K562 (cell line): Measurements from ENCODE around the gene HNRNPA2B1. TPM values are rescaled to one million over a fixed set of nuclear protein-coding genes. Genes with fewer than 3 reads are reported as not detected.

Experiments used
- CREBBP ChIP-seq: IDR thresholded peaks from one replicate; pipeline ENCODE4 v1.6.1; 2012; ENCODE audit warnings: low read depth, mild to moderate bottlenecking, control low read depth, inconsistent platforms, low read length
- CXXC5 ChIP-seq: fragments of 250-450 bp; sonication (Bioruptor Pico); IDR thresholded peaks from 2 replicates; pipeline ENCODE4 v1.8.0; 2022; ENCODE audit warnings: inconsistent platforms, mild to moderate bottlenecking, moderate library complexity
- ETV6 ChIP-seq, 3 experiments: fragments of 150-350 bp in 1 of 3; sonication (generic) in 1 of 3; formaldehyde crosslinking in 1 of 3; IDR thresholded peaks; 2 replicates each; pipeline versions ENCODE4 v1.6.1 to v1.8.0; 2014 to 2022; ENCODE audit warnings: borderline replicate concordance in 2 of 3, low read depth in 2 of 3, antibody characterized with exemption in 1 of 3, low read length in 1 of 3, mild to moderate bottlenecking in 1 of 3, missing genetic modification reagents in 1 of 3
- FIP1L1 ChIP-seq: fragments of 200-400 bp; formaldehyde crosslinking; IDR thresholded peaks from 2 replicates; pipeline ENCODE4 v1.6.1; 2018; ENCODE audit warnings: mild to moderate bottlenecking, low read depth, low read length; ENCODE audit not compliant: poor library complexity, severe bottlenecking
- GABPB2 ChIP-seq: fragments of 250-450 bp; sonication (Bioruptor Pico); conservative IDR thresholded peaks from 2 replicates; pipeline ENCODE4 v1.5.1; 2021; ENCODE audit warnings: mild to moderate bottlenecking
- HMGN3 ChIP-seq: IDR thresholded peaks from 2 replicates; pipeline ENCODE4 v1.6.1; 2011; ENCODE audit warnings: borderline replicate concordance, low read depth, mild to moderate bottlenecking, mixed read lengths, low read length; ENCODE audit not compliant: insufficient read length; ENCODE audit errors: extremely low read depth
- LARP7 ChIP-seq: fragments of 450-650 bp; IDR thresholded peaks from 2 replicates; pipeline ENCODE4 v1.6.1; 2016
- MAFK ChIP-seq: IDR thresholded peaks from 2 replicates; pipeline ENCODE4 v1.6.1; 2011; ENCODE audit warnings: low read length, improper control_type of control experiment
- MITF ChIP-seq: IDR thresholded peaks from 2 replicates; pipeline ENCODE4 v1.6.1; 2014; ENCODE audit warnings: antibody characterized with exemption
- MNT ChIP-seq, 2 experiments: fragments of 450-650 bp; conservative IDR thresholded peaks; 2 replicates each; pipeline ENCODE4 v1.6.1; 2017; ENCODE audit warnings: mild to moderate bottlenecking in 2 of 2, moderate library complexity in 2 of 2
- NUFIP1 ChIP-seq: fragments of 450-650 bp; IDR thresholded peaks from 2 replicates; pipeline ENCODE4 v1.6.1; 2018; ENCODE audit not compliant: partially characterized antibody
- POLR3G ChIP-seq: IDR thresholded peaks from 2 replicates; pipeline ENCODE4 v1.6.1; 2011; ENCODE audit not compliant: insufficient read length, insufficient replicate concordance; ENCODE audit errors: extremely low read depth
- RFX7 ChIP-seq: fragments of 250-450 bp; sonication (Bioruptor Pico); IDR thresholded peaks from 2 replicates; pipeline ENCODE4 v1.5.1; 2021; ENCODE audit warnings: mild to moderate bottlenecking
- XRCC5 ChIP-seq: fragments of 200-400 bp; formaldehyde crosslinking; IDR thresholded peaks from 2 replicates; pipeline ENCODE4 v1.6.1; 2017; ENCODE audit warnings: low read depth, mild to moderate bottlenecking, low read length
- ZNF224 ChIP-seq: sonication (generic); formaldehyde crosslinking; IDR thresholded peaks from 2 replicates; pipeline ENCODE4 v1.8.0; 2022; ENCODE audit warnings: mild to moderate bottlenecking, missing genetic modification reagents
- ZNF354B ChIP-seq: fragments of 250-450 bp; sonication (Bioruptor Pico); IDR thresholded peaks from 2 replicates; pipeline ENCODE4 v1.4.0; 2020
- ZNF583 ChIP-seq: fragments of 250-450 bp; sonication (Bioruptor Pico); IDR thresholded peaks from 2 replicates; pipeline ENCODE4 v1.4.0; 2020
- polyA plus RNA-seq, 8 experiments: library from polyadenylated mRNA; depleted of rRNA in 4 of 8; stranded (reverse) in 5 of 8; unstranded in 3 of 8; fragments of >200 nt; fragmentation: Nextera tagmentation in 2 of 8; fragmentation: Illumina TruSeq in 1 of 8; extraction: Ambion mirVana in 2 of 8; extraction: Trizol in 1 of 8; gene quantifications; 2 replicates each; pipeline versions ENCODE4 v1.2.1 to v1.2.3, GENCODE V29; 2011 to 2014; ENCODE audit warnings: inconsistent platforms in 1 of 8, missing spikeins in 1 of 8
- total RNA-seq, 7 experiments: library from RNA; depleted of rRNA in 6 of 7; stranded (reverse); fragments of >200 nt in 6 of 7; fragmentation: Illumina TruSeq in 2 of 7; extraction: Trizol in 2 of 7; gene quantifications; 2 replicates each; pipeline versions ENCODE4 v1.2.1 to v1.2.3, GENCODE V29; 2011 to 2021; ENCODE audit warnings: low replicate concordance in 1 of 7
- TF ChIP-seq, protein P1 (sequence below), 2 experiments: fragments of 450-650 bp; IDR thresholded peaks; 2 replicates each; pipeline ENCODE4 v1.6.1; 2018; ENCODE audit warnings: mild to moderate bottlenecking in 2 of 2, low read depth in 1 of 2; ENCODE audit not compliant: partially characterized antibody in 2 of 2

HNRNPA2B1 gene
- total and polyA plus RNA-seq, 9 of the 15 experiments (the other 6 are each of a cell fraction or from before 2014, with no cell fraction given), result 630 to 1,989 (median 865) TPM

- TF ChIP-seq POLR3G (no peak), ZNF224 (CRISPR knock-in tag) (no peak), FIP1L1 (peak; percentile 36), MITF (no peak), LARP7 (no peak), RFX7 (peak; percentile 81; the same call in 1 of the 2 replicates), ETV6 (IDR thresholded peaks at IDR 0.05; ENCODE audit: borderline replicate concordance in 1 of 2, low read depth in 2 of 2, low read length in 1 of 2) (no peak), ETV6 (CRISPR knock-in tag; IDR thresholded peaks at IDR 0.05; ENCODE audit: borderline replicate concordance) (no peak), ZNF583 (CRISPR knock-in tag) (no peak), HMGN3 (peak; percentile 41), MAFK (no peak), ZNF354B (CRISPR knock-in tag) (no peak), CXXC5 (CRISPR knock-in tag) (no peak), GABPB2 (CRISPR knock-in tag) (no peak; the same call in 1 of the 2 replicates), NUFIP1 (no peak), CREBBP (no peak), MNT (conservative IDR thresholded peaks at IDR 0.05) (no peak), XRCC5 (no peak)
- TF ChIP-seq, protein P1, sequence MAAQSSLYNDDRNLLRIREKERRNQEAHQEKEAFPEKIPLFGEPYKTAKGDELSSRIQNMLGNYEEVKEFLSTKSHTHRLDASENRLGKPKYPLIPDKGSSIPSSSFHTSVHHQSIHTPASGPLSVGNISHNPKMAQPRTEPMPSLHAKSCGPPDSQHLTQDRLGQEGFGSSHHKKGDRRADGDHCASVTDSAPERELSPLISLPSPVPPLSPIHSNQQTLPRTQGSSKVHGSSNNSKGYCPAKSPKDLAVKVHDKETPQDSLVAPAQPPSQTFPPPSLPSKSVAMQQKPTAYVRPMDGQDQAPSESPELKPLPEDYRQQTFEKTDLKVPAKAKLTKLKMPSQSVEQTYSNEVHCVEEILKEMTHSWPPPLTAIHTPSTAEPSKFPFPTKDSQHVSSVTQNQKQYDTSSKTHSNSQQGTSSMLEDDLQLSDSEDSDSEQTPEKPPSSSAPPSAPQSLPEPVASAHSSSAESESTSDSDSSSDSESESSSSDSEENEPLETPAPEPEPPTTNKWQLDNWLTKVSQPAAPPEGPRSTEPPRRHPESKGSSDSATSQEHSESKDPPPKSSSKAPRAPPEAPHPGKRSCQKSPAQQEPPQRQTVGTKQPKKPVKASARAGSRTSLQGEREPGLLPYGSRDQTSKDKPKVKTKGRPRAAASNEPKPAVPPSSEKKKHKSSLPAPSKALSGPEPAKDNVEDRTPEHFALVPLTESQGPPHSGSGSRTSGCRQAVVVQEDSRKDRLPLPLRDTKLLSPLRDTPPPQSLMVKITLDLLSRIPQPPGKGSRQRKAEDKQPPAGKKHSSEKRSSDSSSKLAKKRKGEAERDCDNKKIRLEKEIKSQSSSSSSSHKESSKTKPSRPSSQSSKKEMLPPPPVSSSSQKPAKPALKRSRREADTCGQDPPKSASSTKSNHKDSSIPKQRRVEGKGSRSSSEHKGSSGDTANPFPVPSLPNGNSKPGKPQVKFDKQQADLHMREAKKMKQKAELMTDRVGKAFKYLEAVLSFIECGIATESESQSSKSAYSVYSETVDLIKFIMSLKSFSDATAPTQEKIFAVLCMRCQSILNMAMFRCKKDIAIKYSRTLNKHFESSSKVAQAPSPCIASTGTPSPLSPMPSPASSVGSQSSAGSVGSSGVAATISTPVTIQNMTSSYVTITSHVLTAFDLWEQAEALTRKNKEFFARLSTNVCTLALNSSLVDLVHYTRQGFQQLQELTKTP (IDR thresholded peaks at IDR 0.05; ENCODE audit: low read depth in 1 of 2, partially characterized antibody in 2 of 2), result no peak
Measured at GRCh38 chr7:26188206-26188956, 12.2 kb downstream of the HNRNPA2B1 start (continued).
